ENCODE measurements around the gene MAP7.

DNA sequence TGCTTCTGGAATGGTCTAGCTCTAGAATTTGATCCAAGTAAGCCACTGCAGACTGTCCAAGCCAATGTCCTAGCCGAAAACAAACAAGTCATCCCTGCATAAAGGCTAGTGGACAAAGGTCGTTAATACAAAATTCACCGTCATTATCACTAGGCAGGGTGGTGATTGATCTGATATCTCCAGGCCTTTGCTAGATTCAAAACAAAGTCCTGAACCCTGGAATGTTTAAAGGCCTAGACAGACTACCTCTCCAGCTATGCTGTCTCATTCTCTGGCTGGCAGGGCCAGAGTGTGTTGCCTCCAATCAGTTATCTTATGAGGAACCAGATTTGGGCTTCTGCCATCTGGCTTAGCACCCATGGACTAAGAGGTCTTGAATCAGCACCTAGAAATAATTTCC lies 38.3 kb downstream of the MAP7 start:
- TF ChIP-seq, protein P1, sequence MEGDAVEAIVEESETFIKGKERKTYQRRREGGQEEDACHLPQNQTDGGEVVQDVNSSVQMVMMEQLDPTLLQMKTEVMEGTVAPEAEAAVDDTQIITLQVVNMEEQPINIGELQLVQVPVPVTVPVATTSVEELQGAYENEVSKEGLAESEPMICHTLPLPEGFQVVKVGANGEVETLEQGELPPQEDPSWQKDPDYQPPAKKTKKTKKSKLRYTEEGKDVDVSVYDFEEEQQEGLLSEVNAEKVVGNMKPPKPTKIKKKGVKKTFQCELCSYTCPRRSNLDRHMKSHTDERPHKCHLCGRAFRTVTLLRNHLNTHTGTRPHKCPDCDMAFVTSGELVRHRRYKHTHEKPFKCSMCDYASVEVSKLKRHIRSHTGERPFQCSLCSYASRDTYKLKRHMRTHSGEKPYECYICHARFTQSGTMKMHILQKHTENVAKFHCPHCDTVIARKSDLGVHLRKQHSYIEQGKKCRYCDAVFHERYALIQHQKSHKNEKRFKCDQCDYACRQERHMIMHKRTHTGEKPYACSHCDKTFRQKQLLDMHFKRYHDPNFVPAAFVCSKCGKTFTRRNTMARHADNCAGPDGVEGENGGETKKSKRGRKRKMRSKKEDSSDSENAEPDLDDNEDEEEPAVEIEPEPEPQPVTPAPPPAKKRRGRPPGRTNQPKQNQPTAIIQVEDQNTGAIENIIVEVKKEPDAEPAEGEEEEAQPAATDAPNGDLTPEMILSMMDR (IDR thresholded peaks at IDR 0.05), result no peak
- TF ChIP-seq POLR2A (IDR thresholded peaks at IDR 0.05), result no peak
